Activated T-helper 1 cell treated with Interleukin-2 at 50 U/mL for 16 hours (primary cell): ENCODE data around the gene PNRC1.
"Not testable (repeated sequence)": the region's sequence is repeated elsewhere in the genome, so short reads cannot be mapped to it uniquely, and the experiment has no call there.

Source experiments
- DNase-seq: peaks from one replicate; pipeline ENCODE4 v3.0.0-alpha.2; 2020; ENCODE audit warnings: low read depth

The PNRC1 gene

DNA sequence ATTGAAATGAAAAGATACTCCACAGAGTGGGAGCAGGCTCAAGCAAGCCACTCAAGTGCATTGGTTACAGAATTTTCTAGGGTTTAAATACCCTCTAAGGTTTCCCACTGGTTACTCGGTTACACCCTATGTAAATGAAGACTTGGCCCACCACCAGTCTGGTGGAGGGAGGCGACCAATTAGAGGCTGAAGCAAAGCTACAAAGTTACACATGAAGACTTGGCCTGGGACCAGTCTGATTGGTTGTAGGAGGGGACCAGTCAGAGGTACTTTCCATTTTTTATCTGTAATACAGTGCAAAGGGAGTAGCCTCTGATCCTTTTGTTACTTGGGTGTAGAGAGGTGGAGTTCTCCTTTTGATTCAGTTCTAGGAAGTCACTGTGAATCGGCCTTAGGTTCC is 29.7 kb downstream of the PNRC1 start:
- DNase-seq: no peak

- no peak for DNase-seq
These were observed 31.4 kb downstream of the PNRC1 start for GRCh38 chr6:89111933-89112332.

- DNase-seq: no peak
These were observed 36.2 kb downstream of the PNRC1 start for GRCh38 chr6:89116702-89117101.

DNA sequence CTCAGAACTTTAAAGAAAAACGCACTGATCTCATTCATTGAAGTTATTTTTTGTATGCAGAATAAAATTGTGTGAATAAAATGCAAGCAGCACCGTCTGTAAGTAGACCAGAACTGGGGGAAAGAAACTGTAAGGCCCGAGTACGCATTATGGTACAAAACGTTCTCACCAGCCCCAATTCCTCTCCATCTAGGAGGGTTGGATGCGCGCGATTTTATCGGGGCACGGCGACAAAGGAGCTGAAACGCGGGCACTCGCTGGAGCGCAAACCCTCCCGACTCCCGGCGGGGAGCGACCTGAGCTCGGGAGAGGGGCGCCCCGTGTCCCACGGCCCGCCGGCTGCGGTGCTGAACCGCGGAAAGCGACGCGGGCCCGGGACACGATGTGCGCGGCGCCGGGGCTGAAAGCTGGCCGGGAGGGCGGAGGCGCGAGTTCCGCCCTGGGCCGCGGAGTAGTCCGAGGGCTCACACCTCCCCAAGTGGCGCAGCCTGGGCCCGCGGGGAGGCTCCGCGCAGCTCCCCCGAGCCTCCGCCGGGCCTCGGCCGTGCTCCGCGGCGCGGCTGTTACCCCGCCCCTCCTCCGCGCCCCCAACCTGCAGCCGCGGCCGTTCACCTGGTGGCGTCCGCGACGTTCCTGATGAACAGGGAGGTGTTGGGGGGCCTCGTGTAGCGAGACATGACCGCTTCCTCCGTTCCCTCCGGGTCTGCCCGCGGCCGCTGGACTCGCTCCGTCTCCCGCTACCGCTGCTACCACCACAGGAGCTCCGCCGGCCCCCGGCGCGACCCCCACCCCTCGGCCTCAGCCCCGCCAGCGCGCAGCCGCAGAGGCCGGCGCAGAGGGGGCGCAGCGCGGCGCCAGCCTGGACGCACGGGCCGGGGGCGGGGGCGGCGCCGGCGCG is 36.9 kb downstream of the PNRC1 start, which contains the start of gene SRSF12:
TSS of gene SRSF12 (minus strand) at position 861 of the 898 bp plus-strand sequence. CDS start at position 677, 184 bp downstream.
- DNase-seq: peak; percentile 16

- no peak for DNase-seq
These were observed 38.4 kb downstream of the PNRC1 start for GRCh38 chr6:89118931-89119330.

GRCh38 chr6:89120371-89120770 is 39.8 kb downstream of the PNRC1 start:
- DNase-seq: no peak

GRCh38 chr6:89121934-89122333 is 41.4 kb downstream of the PNRC1 start:
- no peak for DNase-seq

DNA sequence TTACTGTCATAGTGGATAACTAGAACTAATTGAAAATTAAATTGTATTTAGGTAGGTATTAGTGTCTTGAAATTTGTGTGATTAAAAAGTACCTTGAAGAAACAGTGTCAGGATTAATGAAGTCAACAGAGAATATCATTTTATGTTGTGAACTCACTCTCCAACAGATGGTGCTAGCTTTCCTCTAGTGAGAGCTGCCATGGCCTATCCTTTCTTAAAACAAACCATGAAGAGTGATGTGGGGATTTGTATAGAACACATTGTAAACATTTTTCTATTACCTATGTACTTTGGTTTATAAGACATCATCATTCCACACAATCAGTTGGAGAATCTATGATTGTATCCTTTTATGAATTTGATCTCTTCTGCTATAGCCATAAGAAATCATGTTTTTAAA is 42.1 kb downstream of the PNRC1 start:
- DNase-seq: no peak

GRCh38 chr6:89128256-89128671 is 47.7 kb downstream of the PNRC1 start:
- DNase-seq: not testable (repeated sequence)

GRCh38 chr6:89131599-89131998 is 51.0 kb downstream of the PNRC1 start:
- no peak for DNase-seq

- DNase-seq: no peak
These were observed 51.5 kb downstream of the PNRC1 start for GRCh38 chr6:89132057-89132456.

DNA sequence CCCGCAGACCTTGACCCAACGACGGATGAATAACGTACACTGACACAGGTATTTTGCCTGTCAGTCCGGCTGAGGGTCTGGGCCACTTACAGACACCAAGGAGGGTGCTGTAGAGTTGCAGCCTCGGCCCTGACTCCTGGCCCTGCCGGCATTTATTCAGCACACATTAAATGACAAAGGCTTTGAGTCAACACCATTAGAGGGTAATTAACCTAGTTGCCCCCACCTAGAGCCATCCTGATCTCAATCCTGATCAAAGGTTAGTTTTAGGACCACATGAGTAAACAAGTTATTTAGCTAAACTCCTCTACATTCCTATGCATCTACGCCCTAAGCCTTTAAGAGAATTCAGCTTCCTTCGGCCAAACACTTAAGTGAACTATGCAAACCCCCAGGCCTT is 53.4 kb downstream of the PNRC1 start:
- DNase-seq: no peak

DNA sequence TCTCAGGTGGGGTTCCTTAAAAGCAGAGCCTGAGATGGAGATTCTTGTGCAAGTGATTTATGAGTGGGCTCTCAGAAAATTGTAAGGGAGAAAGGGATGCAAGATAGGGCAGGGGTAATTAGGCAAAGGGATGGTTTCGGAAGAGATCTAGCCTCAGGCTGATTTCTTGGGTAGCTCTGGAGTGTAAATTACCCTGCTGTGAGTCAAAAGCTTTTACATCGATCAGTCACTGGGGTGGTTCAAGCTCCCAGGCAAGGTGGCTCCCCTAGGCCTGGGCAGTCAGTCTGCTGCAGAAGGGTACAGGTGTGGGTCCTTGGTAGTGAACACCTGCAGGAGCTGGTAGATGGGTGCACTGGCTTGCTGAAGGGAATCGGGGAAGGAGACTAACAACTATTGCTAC is 54.2 kb downstream of the PNRC1 start:
- DNase-seq: no peak
